GM19397 (cell line): ENCODE data around the gene MICA.
"Not testable (repeated sequence)": the region's sequence is repeated elsewhere in the genome, so short reads cannot be mapped to it uniquely, and the experiment has no call there.

Source experiments
- ATAC-seq: cut with Tn5 transposase; IDR thresholded peaks from one replicate; pipeline ENCODE4 v1.9.1; 2021; ENCODE audit warnings: mild to moderate bottlenecking, moderate library complexity; ENCODE audit not compliant: unreplicated experiment

MICA gene

DNA sequence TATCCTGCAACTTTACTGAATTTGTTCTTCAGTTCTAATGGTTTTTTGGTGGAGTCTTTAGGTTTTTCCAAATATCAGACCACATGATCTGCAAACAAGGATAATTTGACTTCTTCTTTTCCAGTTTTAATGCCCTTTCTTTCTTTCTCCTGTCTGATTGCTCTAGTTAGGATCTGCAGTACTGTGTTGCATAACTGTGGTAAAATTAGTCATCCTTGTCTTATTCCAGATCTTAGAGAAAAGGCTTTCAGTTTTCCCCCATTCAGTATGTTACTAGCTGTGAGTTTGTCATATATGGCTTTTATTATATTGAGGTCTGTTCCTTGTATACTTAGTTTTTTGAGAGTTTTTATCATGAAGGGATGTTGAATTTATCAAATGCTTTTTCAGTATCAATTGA, 4.3 kb downstream of the MICA start:
- no peak for ATAC-seq

DNA sequence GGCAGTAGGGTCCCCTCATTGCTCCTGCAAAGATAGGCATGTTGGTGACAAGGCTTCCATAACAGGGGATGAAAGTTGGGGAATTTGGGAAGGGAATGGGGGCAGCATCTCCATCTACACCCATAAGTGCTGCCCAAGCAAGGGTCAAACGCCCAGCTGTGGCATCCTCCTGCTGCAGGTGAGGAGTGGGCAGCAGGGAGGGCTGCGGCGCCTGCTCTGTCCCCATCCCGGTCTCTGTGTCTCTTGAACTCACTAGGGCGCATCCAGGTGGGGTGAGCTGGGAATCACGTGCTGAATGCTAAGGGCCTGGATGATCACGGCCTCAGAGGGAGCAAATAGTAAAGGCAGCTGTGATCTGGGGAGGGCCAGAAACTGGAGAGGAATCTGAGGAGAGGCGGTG, 9.1 kb downstream of the MICA start:
- no peak for ATAC-seq

DNA sequence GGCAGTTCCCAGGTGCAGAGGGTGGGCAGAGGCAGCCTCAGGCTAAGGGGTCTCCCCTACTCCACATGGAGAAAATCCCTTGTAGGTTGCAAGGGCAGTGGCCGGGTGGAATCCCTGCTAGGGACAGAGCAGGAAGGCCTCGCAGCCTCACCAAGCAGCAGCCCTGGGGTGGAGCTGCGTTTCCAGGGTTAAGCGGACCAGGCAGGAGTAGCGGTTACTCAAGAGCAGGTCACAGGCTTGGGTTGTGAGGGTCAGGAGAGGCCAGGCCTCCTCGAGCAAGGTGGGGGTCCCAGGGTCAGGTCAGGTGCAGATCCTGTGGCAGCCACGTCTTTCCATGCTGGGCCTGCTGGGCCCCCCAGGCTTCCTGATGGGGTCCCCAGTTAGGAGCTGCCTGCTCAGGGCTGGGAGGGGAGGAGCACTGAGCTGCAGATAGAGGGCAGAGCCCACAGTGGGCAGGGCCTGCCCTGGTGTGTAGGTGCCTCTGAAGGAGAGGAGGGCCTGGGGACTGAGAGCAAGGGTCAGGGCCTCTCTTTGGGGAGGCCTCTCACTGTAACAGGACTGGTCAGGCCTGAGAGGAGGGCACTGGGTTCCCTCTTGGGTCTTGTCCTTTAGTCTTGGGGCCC, 10.9 kb downstream of the MICA start:
- ATAC-seq: not testable (repeated sequence)

DNA sequence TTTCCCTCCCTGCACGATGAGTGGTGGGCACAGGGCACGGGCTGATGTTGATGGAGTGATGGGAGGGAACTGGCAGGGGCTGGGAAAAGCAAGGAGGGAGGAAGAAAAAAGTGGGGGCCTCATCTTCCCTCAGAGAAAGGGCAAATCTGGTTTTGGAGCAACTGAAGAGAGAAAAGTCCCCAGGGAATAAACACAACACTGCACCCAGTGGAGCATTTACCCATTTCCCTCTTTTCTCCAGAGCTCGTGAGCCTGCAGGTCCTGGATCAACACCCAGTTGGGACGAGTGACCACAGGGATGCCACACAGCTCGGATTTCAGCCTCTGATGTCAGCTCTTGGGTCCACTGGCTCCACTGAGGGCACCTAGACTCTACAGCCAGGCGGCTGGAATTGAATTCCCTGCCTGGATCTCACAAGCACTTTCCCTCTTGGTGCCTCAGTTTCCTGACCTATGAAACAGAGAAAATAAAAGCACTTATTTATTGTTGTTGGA, 11.4 kb downstream of the MICA start:
- no peak for ATAC-seq

DNA sequence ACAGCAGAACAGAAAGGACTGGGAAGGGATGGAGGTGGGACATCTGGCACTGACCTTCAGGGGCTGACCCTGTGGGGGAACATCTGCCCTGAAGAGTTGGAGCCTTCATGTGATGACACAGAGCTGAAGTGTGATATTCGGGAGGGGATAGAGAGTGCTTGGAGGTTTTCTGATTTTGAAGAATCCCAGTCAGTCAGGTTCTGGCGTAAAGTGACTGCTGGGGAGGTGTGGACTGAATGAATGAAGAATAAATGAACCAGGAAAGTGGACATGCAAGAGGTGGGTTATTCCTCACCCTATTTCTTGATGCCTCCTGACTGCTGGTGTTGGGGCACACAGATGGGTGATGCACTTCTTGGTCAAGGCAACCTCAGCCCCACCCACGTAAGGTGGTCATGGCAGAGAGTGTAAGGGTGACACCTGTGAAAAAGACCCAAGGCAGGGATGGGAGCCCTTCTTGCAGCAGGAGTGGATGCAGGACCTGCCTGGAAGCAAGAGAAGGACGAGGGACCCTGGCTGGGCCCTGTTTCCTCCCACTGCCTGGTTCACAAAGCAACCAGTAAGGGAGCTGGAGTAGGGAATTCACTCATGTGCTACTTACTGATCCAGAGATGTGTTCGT, 13.1 kb downstream of the MICA start:
- ATAC-seq: no peak

DNA sequence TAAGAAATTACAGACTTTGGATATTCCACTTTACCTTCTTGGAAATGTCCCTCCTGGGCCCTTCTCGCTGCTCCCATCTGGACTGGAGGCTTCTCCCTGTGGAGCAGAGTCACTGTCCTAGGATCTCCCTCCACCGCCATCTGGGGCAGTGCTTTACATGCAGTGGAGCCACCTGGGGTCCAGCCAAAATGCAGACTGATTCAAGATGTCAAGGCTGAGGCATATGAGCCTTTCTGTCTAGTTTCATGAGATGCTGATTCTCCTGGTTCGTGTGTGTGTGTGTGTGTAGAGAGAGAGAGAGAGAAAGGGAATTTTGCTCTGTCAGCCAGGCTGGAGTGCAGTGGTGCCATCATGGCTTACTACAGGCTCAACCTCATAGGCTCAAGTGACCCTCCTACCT, 14.9 kb downstream of the MICA start:
- no peak for ATAC-seq

DNA sequence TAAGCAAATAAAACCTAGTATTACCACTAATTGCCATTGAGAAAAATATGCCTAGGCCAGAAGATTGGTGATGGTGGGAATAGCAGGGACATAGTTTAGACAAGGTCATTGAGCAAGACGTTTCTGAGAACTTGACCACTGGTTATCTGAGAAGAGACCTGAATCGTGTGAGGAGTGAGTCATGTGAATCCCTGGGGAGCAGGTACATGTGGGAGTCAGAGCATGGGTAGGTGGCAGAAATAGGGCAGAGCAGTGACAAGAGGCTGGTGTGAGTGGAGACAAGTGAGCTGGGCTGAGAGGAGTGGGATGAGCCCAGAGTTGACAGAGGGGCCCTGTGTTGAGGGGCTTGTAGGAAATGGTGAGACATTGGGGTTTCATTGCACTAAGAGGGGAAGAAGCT, 16.4 kb downstream of the MICA start:
- no peak for ATAC-seq

DNA sequence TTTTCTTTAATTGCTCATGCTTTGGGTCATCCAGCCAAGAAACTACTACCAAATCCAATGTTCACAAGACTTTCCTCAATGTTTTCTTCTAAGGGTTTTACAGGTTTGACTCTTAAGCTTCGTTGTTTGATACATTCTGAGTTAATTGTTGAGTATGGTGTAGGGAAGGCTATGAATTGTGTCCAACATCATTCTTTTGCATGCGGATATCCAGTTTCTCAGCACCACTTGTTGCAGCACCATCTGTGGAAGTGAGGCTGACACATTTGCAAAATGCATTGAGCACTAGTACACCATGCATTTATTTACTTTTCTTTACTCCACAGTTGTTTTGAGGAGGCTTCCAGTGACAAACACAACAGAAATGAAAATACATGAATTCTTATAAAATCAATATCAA, 17.2 kb downstream of the MICA start:
- ATAC-seq: no peak

DNA sequence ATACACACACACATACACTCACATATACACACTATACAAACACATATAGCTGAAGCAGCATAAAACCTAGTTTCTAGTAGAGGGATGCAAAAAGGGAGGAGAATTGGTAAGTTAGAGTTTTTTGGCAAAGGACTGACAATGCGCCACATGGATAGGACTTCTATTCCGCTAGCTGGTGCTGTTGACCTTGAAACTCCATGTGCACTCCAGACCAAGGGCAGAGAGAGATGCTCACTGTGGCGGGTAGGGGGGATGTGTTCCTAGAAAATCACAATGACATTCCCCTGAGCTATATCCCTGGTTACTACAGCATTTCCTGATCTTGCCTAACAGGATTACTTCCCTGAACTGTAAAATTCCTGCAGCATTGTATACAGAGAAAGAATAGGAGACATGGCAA, 19.2 kb downstream of the MICA start:
- no peak for ATAC-seq

DNA sequence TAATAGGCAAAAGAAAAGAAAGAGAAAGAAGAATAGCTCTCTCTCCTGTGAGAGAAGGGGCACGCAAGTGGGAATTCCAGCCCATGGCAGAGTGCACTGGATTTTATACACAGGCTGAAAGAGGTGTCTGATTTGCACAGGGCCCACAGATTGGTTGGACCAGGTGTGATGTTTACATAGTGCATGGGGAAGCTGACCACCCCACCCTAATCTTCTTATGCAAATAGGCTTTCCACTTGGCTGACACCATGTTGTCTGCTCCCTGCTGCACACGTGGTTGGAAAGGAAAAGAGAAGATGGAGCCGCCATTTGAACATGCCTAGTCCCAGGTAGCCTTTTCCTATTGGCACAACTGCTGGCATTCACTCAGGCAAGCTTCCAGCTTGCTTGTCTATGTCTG, 20.2 kb downstream of the MICA start:
- no peak for ATAC-seq

DNA sequence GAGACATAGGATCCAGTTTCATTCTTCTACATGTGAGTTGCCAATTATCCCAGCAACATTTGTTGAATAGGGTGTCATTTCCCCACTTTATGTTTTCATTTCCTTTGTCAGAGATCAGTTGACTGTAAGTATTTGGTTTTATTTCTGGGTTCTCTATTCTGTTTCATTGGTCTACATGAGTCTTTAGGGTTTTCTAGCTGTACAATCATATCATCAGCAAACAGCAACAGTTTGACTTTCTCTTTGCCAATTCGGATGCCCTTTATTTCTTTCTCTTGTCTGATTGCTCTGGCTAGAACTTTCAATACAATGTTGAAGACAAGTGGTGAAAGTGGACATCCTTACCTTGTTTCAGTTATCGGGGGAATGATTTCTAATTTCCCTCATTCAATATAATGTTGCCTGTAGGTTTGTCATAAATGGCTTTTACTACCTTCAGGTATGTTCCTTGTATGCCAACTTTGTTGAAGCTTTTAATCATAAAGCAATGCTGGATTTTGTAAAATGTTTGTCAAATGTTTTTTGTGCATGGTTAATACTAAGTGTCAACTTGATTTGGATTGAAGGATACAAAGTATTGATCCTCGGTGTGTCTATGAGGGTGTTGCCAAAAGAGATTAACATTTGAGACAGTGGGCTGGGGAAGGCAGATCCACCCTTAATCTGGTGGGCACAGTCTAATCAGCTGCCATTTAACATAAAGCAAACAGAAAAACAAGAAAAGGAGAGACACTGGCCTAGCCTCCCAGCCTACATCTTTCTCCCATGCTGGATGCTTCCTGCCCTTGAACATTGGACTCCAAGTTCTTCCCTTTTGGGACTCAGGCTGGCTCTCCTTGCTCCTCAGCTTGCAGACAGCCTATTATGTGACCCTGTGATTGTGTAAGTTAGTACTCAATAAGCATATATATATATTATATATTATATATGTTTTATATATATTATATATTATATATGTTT, 23.3 kb downstream of the MICA start:
- ATAC-seq: no peak

DNA sequence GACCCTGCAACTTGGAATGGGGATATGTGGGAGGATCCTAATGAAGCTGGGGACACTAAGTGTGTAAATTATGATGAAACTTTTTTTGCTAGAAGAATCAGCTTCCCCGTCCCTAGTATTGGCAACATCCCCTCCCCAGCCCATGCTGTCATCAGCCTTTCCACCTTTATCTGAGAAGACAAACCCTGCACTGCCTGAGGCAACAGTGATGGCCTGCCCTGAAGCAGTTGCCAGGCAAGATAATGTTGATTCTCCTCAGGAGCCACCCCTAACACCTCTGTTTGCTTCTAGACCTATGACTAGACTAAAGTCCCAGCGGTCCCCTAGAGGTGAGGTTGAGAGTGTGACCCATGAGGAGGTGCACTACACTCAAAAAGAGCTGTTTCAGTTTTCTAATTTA, 27.1 kb downstream of the MICA start:
- ATAC-seq: no peak

DNA sequence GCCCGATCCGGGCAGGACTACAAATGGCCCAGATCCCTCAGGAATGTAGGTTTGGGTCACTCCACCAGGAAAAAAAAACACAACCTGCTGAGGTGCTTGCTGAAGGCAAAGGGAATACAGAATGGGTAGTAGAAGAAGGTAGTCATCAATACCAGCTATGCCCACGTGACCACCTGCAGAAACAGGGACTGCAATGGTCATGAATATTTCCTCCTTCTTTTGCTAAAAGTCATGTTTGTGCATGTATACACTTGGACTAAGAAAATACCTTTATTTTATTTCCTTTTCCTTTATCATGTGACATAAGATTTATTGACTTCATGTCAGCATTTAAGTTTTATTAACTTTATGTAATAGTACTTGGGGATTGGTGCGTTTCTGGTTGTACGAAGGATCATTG, 31.7 kb downstream of the MICA start:
- not testable (repeated sequence) for ATAC-seq

DNA sequence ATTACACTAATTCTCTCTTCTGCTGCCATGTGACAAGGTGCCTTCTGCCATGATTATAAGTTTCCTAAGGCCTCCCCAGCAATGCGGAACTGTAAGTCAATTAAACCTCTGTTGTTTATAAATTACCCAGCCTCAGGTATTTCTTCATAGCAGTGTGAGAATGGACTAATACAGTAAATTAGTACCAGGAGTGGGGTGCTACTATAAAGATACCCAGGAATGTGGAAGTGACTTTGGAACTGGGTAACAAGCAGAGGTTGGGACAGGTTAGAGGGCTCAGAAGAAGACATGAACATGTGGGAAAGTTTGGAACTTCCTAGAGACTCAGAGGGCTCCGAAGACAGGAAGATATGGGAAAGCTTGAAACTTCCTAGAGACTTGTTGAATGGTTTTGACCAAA, 34.8 kb downstream of the MICA start:
- ATAC-seq: no peak

DNA sequence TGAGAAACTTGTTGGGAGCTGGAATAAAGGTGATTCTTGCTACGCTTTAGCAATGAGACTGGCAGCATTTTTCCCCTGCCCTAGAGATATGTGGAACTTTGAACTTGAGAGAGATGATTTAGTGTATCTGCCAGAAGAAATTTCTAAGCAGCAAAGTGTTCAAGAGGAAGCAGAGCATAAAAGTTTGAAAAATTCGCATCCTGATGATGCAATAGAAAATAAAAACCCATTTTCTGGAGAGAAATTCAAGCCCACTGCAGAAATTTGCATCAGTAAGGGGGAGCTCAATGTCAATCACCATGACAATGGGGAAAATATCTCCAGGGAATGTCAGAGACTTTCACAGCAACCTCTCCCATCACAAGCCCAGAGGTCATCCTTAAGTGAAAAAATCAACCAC, 35.3 kb downstream of the MICA start:
- no peak for ATAC-seq

DNA sequence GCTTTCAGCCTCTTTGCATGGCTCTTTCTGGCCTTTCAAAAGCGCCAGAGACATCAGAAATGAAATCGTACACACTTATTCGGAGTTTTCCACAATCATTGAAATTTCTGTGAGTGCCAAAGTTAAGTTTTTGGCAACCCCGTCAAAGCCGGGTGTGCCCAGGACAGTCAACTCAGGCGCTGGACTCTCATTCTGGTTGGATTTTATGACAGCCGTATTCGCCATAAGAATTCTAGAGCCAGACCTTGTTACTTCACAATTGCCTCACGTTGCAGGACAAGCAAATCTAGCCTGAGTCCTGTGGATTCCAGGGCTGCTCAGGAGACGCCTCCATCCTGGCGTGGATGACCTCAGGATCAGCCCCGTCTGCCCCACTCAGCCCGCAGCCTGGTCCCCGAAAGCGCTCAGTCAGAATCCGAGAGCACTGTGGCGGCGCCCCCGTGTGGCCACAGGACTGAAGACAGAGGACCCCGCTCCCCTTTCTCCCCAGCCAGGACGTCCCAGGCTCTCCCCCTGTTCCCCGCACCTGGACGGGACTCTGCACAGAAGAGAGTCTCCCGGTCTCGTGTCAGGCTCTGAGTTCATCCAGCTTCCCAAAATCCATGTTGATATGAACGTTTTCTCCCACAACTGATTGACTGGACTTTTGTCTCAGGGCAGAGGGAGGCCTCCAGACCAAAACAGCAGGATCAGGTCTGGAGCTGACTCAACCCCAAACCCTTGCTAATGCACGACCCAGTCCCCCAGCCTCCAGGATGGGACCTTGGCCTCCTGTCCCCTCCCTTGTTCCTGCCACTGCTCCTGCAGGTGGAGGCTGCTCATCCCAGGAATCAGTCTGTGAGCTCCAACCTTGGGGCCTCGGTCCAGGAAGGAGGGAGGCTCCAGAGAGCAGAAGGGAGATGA, 38.2 kb downstream of the MICA start:
- no peak for ATAC-seq

DNA sequence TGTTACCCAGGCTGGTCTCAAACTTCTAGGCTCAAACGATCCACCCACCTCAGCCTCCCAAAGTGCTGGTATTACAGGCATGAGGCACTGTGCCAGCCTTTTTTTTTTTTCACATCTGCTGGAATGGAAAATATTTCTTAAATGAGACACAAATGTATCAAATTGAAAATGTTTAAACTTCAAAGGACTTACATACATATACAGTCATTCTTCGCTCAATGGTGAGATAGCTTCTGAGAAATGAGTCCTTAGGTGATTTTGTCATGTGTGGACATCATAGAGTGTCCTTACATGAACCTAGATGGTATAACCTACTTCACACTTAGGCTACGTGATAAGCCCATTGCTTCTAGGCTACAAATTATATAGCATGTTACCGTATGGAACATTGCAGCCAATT, 43.1 kb downstream of the MICA start:
- ATAC-seq: no peak

DNA sequence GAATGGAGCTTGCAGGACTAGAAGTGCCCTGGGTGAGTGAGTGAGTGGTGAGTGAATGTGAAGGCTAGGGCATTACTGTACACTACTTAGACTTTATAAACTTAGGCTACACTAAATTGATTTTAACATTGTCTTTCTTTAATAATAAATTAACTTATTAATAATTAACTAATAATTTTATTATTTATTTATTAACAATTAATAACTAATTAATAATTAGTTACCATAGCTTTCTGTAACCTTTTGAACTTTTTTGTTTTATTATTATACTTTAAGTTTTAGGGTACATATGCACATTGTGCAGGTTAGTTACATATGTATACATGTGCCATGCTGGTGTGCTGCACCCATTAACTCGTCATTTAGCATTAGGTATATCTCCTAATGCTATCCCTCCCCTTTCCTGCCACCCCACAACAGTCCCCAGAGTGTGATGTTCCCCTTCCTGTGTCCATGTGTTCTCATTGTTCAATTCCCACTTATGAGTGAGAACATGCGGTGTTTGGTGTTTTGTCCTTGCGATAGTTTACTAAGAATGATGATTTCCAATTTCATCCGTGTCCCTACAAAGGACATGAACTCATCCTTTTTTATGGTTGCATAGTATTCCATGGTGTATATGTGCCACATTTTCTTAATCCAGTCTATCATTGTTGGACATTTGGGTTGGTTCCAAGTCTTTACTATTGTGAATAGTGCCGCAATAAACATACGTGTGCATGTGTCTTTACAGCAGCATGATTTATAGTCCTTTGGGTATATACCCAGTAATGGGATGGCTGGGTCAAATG, 43.8 kb downstream of the MICA start:
- ATAC-seq: not testable (repeated sequence)

DNA sequence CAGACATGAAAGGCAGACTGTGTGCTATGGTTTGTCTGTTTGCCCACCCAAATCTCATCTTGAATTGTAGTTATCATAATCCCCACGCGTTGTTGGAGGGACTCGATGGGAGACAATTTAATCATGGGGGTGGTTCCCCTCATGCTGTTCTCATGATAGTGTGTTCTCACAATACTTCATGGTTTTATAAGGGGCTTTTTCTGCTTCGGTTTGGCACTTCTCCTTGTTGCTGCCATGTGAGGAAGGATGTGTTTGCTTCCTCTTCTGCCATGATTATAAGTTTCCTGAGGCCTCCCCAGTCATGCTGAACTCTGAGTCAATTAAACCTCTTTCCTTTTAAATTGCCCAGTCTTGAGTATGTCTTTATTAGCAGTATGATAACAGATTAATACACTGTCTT, 47.4 kb downstream of the MICA start:
- no peak for ATAC-seq

DNA sequence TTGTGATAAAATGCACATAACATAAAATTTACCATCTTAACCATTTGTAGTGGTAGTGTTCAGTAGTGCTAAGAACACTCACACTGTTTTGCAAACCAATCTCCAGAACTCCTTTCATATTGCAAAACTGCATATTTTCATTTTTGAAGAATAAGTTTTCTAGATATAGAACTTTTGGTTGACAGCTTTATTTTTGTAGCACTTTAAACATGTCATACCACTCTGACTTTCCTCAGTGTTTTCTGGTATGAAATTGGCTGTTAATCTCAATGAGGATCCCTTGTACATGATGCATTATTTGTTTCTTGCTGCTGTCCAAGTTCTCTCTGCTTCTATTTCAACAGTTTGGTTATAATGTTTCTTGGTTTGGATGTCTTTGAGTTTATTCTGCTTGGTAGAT, 49.5 kb downstream of the MICA start:
- ATAC-seq: no peak
